Measurements from ENCODE around the gene LIN7A. TPM values are rescaled to one million over a fixed set of nuclear protein-coding genes. Genes with fewer than 3 reads are reported as not detected.

LIN7A gene
- total RNA-seq, 1 experiment from 2014 or later: 10.0 TPM

DNA sequence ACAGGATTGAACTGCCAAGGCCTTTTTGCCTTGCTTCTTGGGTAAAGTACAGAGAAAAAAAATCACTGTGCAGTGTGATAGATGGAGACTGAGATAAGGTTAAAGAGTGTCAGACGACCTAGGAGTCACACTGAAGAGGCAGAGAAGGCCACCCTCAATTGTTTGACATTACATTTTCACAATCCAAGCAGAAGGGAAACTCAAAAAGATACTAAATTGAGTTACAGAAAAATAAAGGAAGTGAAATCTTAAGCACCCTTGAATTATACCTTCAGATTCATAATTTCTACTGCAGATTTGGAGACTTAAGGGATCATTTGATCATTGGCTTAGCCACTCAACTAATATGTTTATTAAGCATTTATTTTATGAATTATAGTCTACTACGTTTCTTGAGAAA, 123.9 kb downstream of the LIN7A start:
- Histone ChIP-seq H3K9me3 (ENCODE audit: low read depth, low read length, poor library complexity, severe bottlenecking) (no peaks in the 10 kb centered on the region), H3K27me3 (replicated peaks; ENCODE audit: insufficient read depth, low read depth, low read length, poor library complexity) (no peaks in the 10 kb centered on the region), H3K36me3 (ENCODE audit: insufficient read depth, low read length, poor library complexity, severe bottlenecking) (peaks cover 5% of the 10 kb centered on the region), H3K27ac (ENCODE audit: low read depth, low read length, poor library complexity, severe bottlenecking) (no peak overlapping the region), H3K4me3 (ENCODE audit: low read depth, low read length, poor library complexity, severe bottlenecking) (no peak overlapping the region), H3K4me1 (ENCODE audit: insufficient read depth, low read length, poor library complexity, severe bottlenecking) (no peaks in the 10 kb centered on the region)
- POLR2A ChIA-PET (ENCODE audit: low non-redundant PET): no interaction called here
- intact Hi-C loops (cut with micrococcal nuclease; ENCODE audit: unreplicated experiment): no loop called here
- no TSS peak for BruUV-seq (replicated peaks)
- DNase-seq (ENCODE audit: low spot score): no peak
- TF ChIP-seq EZH2 (IDR thresholded peaks at IDR 0.05; ENCODE audit: borderline replicate concordance, low read depth, low read length, poor library complexity, severe bottlenecking): no peak
- no peak for TF ChIP-seq CTCF (conservative IDR thresholded peaks at IDR 0.05; ENCODE audit: low read depth, low read length)
- CTCF ChIA-PET: no interaction called here

DNA sequence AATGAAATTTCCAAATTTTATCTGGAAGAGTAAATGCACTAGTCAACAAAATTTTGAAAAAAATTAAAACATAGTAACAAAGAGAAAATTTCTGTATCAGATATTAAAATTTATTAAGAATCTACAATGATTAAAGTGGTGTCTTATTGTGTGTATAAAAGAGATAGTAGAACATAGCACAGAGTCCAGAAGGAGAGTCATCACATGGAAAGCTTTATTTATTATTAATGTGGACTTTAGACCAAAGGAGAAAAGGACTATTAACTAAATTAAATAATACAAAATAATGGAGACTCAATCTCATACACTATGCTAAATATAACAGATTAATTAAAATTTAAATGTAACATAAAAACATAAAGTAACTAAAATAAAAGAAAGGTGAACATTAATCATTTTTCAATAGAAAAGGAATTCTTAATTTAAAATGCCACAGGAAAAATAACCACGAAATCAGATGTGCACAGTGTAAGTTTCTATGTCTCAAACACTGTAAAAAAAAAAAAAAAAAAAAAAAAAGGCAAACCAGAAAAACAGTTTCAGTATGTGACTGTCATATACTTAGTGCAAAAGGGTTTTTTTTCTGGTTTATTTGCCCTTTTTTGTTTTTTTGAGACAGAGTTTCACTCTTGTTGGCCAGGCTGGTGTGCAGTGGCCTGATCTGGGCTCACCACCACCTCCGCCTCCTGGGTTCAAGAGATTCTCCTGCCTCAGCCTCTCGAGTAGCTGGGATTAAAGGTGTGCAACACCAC, 125.6 kb downstream of the LIN7A start:
- peaks cover 5% of the 10 kb centered on the region for H3K36me3 ChIP-seq (ENCODE audit: insufficient read depth, low read length, poor library complexity, severe bottlenecking)
- DNase-seq (ENCODE audit: low spot score): no peak
- H3K4me1 ChIP-seq (ENCODE audit: insufficient read depth, low read length, poor library complexity, severe bottlenecking): no peaks in the 10 kb centered on the region
- intact Hi-C loops (cut with micrococcal nuclease; ENCODE audit: unreplicated experiment): no loop called here
- H3K9me3 ChIP-seq (ENCODE audit: low read depth, low read length, poor library complexity, severe bottlenecking): no peaks in the 10 kb centered on the region
- TF ChIP-seq CTCF (conservative IDR thresholded peaks at IDR 0.05; ENCODE audit: low read depth, low read length) (no peak), EZH2 (IDR thresholded peaks at IDR 0.05; ENCODE audit: borderline replicate concordance, low read depth, low read length, poor library complexity, severe bottlenecking) (no peak)
- H3K27ac ChIP-seq (ENCODE audit: low read depth, low read length, poor library complexity, severe bottlenecking): no peak overlapping the region
- POLR2A ChIA-PET (ENCODE audit: low non-redundant PET): no interaction called here
- CTCF ChIA-PET: no interaction called here
- BruUV-seq (replicated peaks): no TSS peak
- no peak overlapping the region for H3K4me3 ChIP-seq (ENCODE audit: low read depth, low read length, poor library complexity, severe bottlenecking)
- H3K27me3 ChIP-seq (replicated peaks; ENCODE audit: insufficient read depth, low read depth, low read length, poor library complexity): no peaks in the 10 kb centered on the region

DNA sequence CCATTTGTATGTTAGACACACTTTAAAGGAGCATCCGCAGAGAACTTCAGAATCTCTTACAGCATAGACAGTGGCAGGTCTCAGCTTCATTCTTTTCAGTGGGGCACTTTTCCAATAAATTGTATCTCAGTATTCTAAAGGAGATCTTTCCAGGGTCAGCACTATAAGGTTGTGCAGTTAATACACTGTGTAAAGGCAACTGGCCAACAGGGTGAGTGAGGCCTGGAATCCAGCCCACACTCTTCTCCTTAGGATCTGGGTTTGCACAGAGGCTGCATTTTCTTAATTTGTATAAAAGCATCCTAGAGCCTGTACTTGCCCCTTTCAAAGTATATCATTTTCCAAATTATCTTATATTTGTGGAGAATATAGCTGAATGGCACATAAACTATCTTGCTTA, 126.9 kb downstream of the LIN7A start:
- peaks cover 5% of the 10 kb centered on the region for H3K36me3 ChIP-seq (ENCODE audit: insufficient read depth, low read length, poor library complexity, severe bottlenecking)
- no peak for DNase-seq (ENCODE audit: low spot score)
- H3K4me3 ChIP-seq (ENCODE audit: low read depth, low read length, poor library complexity, severe bottlenecking): no peak overlapping the region
- H3K27me3 ChIP-seq (replicated peaks; ENCODE audit: insufficient read depth, low read depth, low read length, poor library complexity): no peaks in the 10 kb centered on the region
- no peak overlapping the region for H3K27ac ChIP-seq (ENCODE audit: low read depth, low read length, poor library complexity, severe bottlenecking)
- H3K4me1 ChIP-seq (ENCODE audit: insufficient read depth, low read length, poor library complexity, severe bottlenecking): no peaks in the 10 kb centered on the region
- TF ChIP-seq EZH2 (IDR thresholded peaks at IDR 0.05; ENCODE audit: borderline replicate concordance, low read depth, low read length, poor library complexity, severe bottlenecking) (no peak), CTCF (conservative IDR thresholded peaks at IDR 0.05; ENCODE audit: low read depth, low read length) (no peak)
- intact Hi-C loops (cut with micrococcal nuclease; ENCODE audit: unreplicated experiment): no loop called here
- no TSS peak for BruUV-seq (replicated peaks)
- POLR2A ChIA-PET (ENCODE audit: low non-redundant PET): no interaction called here
- no peaks in the 10 kb centered on the region for H3K9me3 ChIP-seq (ENCODE audit: low read depth, low read length, poor library complexity, severe bottlenecking)
- CTCF ChIA-PET: no interaction called here
